CD8-positive, alpha-beta T cell (primary cell): ENCODE measurements around the gene CPTP. TPM values are rescaled to one million over a fixed set of nuclear protein-coding genes. Genes with fewer than 3 reads are reported as not detected.

ENCODE experiments used
- microRNA-seq: library from miRNA; unstranded; fragments of <30 nt; microRNA quantifications from one replicate; pipeline ENCODE4 v1.2.0, GENCODE V29; 2022; ENCODE audit warnings: borderline microRNAs expressed
- total RNA-seq, 46 experiments: library from RNA in 2 of 46; stranded (reverse) in 2 of 46; gene quantifications; one replicate each; pipeline ENCODE4 v1.2.3 and lab custom pipeline; 2021 to 2026

The CPTP gene
- total RNA-seq, 2 experiments from 2014 or later: 7.3 to 7.9 TPM

Small RNAs within 50 kb of the gene (microRNA-seq; reads per million reads assigned to microRNA genes)
- 0.51 reads per million for gene MIR6726
- gene MIR6727: 1.3 reads per million
- gene MIR6808: not detected

Other genes with a start within 250 kb of the CPTP start
- 10 to 100 TPM; 14.3 to 17.6 TPM for gene C1orf159, start 208.7 kb upstream of the CPTP start, total RNA-seq
- gene TTLL10, start 150.9 kb upstream of the CPTP start, total RNA-seq: not detected
- 1 to 10 TPM; 4.2 to 4.6 TPM for gene TNFRSF18, start 118.2 kb upstream of the CPTP start, total RNA-seq
- gene TNFRSF4, start 110.6 kb upstream of the CPTP start, total RNA-seq: 1 to 10 TPM; 2.4 to 3.2 TPM
- 10 to 100 TPM; 66.6 to 70.3 TPM for gene SDF4, start 92.8 kb upstream of the CPTP start, total RNA-seq
- 1 to 10 TPM; 5.5 to 5.6 TPM for gene B3GALT6, start 92.6 kb upstream of the CPTP start, total RNA-seq
- gene C1QTNF12, start 78.1 kb upstream of the CPTP start, total RNA-seq: 1 to 10 TPM; 3.2 to 5.1 TPM
- 10 to 100 TPM; 46.4 to 50.7 TPM for gene UBE2J2, start 50.9 kb upstream of the CPTP start, total RNA-seq
- 10 to 100 TPM; 11.4 to 13.9 TPM for gene SCNN1D, start 44.4 kb upstream of the CPTP start, total RNA-seq
- 10 to 100 TPM; 46.6 to 47.5 TPM for gene ACAP3, start 16.9 kb upstream of the CPTP start, total RNA-seq
- gene PUSL1, start 16.2 kb upstream of the CPTP start, total RNA-seq: 10 to 100 TPM; 17.1 to 17.5 TPM
- gene INTS11, start 142 bp upstream of the CPTP start, total RNA-seq: 100 to 1,000 TPM; 139 to 156 TPM
- gene TAS1R3, start 6.5 kb downstream of the CPTP start, total RNA-seq: under 1 TPM; 0.58 to 0.73 TPM
- 10 to 100 TPM; 44.5 to 45.5 TPM for gene DVL1, start 24.6 kb downstream of the CPTP start, total RNA-seq
- gene MXRA8, start 33.8 kb downstream of the CPTP start, total RNA-seq: 1 to 10 TPM; 7.5 to 9.3 TPM
- gene AURKAIP1, start 50.4 kb downstream of the CPTP start, total RNA-seq: 10 to 100 TPM; 58.4 to 62.6 TPM
- 100 to 1,000 TPM; 307 to 328 TPM for gene CCNL2, start 74.5 kb downstream of the CPTP start, total RNA-seq
- 10 to 100 TPM; 92.6 to 92.7 TPM for gene MRPL20, start 82.5 kb downstream of the CPTP start, total RNA-seq
- gene ANKRD65, start 96.5 kb downstream of the CPTP start, total RNA-seq: not detected
- not detected for gene VWA1, start 110.9 kb downstream of the CPTP start, total RNA-seq
- under 1 TPM; 0.79 to 0.89 TPM for gene ATAD3C, start 124.9 kb downstream of the CPTP start, total RNA-seq
- gene ATAD3B, start 147.0 kb downstream of the CPTP start, total RNA-seq: 10 to 100 TPM; 55.4 to 69.6 TPM
- 10 to 100 TPM; 27.0 to 29.6 TPM for gene ATAD3A, start 187.4 kb downstream of the CPTP start, total RNA-seq
- gene TMEM240, start 215.8 kb downstream of the CPTP start, total RNA-seq: 1 to 10 TPM; 1.0 to 1.3 TPM